ENCODE data around the gene PLB1.

The PLB1 gene

DNA sequence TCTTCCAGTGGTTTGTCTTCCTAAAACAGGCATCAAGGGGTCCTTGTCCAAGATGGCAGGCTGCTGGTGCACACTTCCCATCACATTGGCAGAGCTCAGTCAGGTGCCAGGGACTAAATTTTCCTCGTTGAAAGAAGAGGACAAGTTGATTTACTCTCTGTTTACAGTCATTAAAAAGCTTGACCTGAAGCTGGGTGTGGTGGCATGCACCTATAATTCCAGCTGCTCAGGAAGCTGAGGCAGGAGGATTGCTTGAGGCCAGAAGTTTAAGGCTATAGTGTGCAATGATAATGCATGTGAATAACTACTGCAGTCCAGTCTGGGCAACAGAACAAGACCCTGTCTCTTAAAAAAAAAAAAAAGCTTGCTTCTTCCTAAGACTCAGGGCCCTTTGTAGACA, 3.6 kb upstream of the PLB1 start:
- H3K14ac ChIP-seq (ENCODE audit: low read length in 2 of 2): no peak overlapping the region
- H3K4me2 ChIP-seq (ENCODE audit: low read length, poor library complexity, severe bottlenecking): no peak overlapping the region
- H4K91ac ChIP-seq (ENCODE audit: low read length): no peak overlapping the region
- no peak overlapping the region for H2BK5ac ChIP-seq (ENCODE audit: low read depth, low read length, poor library complexity, severe bottlenecking)
- no peak overlapping the region for H3K9ac ChIP-seq (ENCODE audit: low read length)
- no peak overlapping the region for H2BK15ac ChIP-seq (ENCODE audit: low read depth, poor library complexity, severe bottlenecking)
- H2AK5ac ChIP-seq (ENCODE audit: low read length, severe bottlenecking): no peak overlapping the region
- no peak for DNase-seq
- no peak overlapping the region for H3K4me3 ChIP-seq (ENCODE audit: insufficient read depth in 1 of 2, low read depth in 1 of 2, low read length in 2 of 2)
- no peak overlapping the region for H3K18ac ChIP-seq (ENCODE audit: low read depth in 1 of 2, low read length in 2 of 2)
- peaks cover 16 to 46% of the 10 kb centered on the region in 2 experiments for H3K27me3 ChIP-seq (ENCODE audit: control insufficient read depth in 1 of 2, insufficient read depth in 1 of 2, low read length in 2 of 2)
- no peaks in the 10 kb centered on the region for H3K79me1 ChIP-seq (replicated peaks; ENCODE audit: low read length, poor library complexity, severe bottlenecking)
- H3K4me1 ChIP-seq (ENCODE audit: control insufficient read depth, insufficient read depth, low read depth, low read length): no peaks in the 10 kb centered on the region
- no peaks in the 10 kb centered on the region for H3K9me3 ChIP-seq (ENCODE audit: control insufficient read depth, low read length)
- H3K27ac ChIP-seq (ENCODE audit: low read length, poor library complexity, severe bottlenecking): no peak overlapping the region
- no peaks in the 10 kb centered on the region for H3K36me3 ChIP-seq (ENCODE audit: control insufficient read depth in 1 of 2, insufficient read depth in 2 of 2, low read depth in 1 of 2, low read length in 2 of 2)
- H3K4ac ChIP-seq (ENCODE audit: low read depth in 1 of 2, low read length in 2 of 2): no peak overlapping the region
- no peak overlapping the region for H2BK120ac ChIP-seq (ENCODE audit: low read depth, low read length)
- H3K23ac ChIP-seq (ENCODE audit: low read length in 2 of 2): peak overlapping the region in 1 of 2 experiments; percentile 54
- 76% methylated on average over 1 of the region's 1 CpG for WGBS
- no peak overlapping the region for H2BK12ac ChIP-seq (ENCODE audit: low read length in 2 of 2)
- H4K8ac ChIP-seq (ENCODE audit: low read length): no peak overlapping the region
- H2AFZ ChIP-seq (ENCODE audit: low read depth, low read length): no peak overlapping the region

DNA sequence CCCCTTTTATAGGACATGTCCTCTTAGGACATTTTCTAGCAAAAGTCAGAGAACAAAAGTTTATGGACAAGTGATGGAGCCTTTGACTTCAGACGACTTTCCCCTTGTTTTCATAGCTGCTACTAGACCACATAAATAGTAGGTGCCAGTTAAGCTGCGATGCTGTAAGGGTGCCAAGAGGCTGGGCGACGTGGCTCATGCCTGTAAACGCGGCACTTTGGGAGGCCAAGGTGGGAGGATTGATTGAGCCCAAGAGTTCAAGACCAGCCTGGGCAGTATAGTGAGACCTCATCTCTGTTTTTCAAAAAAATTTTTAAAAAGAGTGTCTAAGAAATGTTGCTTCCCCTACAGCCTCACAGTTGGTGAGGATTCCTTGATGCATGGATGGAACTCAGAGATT, 2.2 kb upstream of the PLB1 start:
- no peak overlapping the region for H3K18ac ChIP-seq (ENCODE audit: low read depth in 1 of 2, low read length in 2 of 2)
- no peak overlapping the region for H2BK15ac ChIP-seq (ENCODE audit: low read depth, poor library complexity, severe bottlenecking)
- no peak overlapping the region for H3K23ac ChIP-seq (ENCODE audit: low read length in 2 of 2)
- no peak overlapping the region for H2AFZ ChIP-seq (ENCODE audit: low read depth, low read length)
- H3K27ac ChIP-seq (ENCODE audit: low read length, poor library complexity, severe bottlenecking): no peak overlapping the region
- no peak overlapping the region for H2AK5ac ChIP-seq (ENCODE audit: low read length, severe bottlenecking)
- H2BK5ac ChIP-seq (ENCODE audit: low read depth, low read length, poor library complexity, severe bottlenecking): no peak overlapping the region
- no peaks in the 10 kb centered on the region for H3K79me1 ChIP-seq (replicated peaks; ENCODE audit: low read length, poor library complexity, severe bottlenecking)
- no peak overlapping the region for H3K4me3 ChIP-seq (ENCODE audit: insufficient read depth in 1 of 2, low read depth in 1 of 2, low read length in 2 of 2)
- H3K9ac ChIP-seq (ENCODE audit: low read length): no peak overlapping the region
- H3K4me1 ChIP-seq (ENCODE audit: control insufficient read depth, insufficient read depth, low read depth, low read length): no peaks in the 10 kb centered on the region
- WGBS: 88% methylated on average over 6 of the region's 6 CpGs
- H4K91ac ChIP-seq (ENCODE audit: low read length): no peak overlapping the region
- no peak overlapping the region for H3K4ac ChIP-seq (ENCODE audit: low read depth in 1 of 2, low read length in 2 of 2)
- no peaks in the 10 kb centered on the region for H3K36me3 ChIP-seq (ENCODE audit: control insufficient read depth in 1 of 2, insufficient read depth in 2 of 2, low read depth in 1 of 2, low read length in 2 of 2)
- no peak for DNase-seq
- H3K27me3 ChIP-seq (ENCODE audit: control insufficient read depth in 1 of 2, insufficient read depth in 1 of 2, low read length in 2 of 2): peaks cover 16 to 48% of the 10 kb centered on the region in 2 experiments
- no peak overlapping the region for H2BK12ac ChIP-seq (ENCODE audit: low read length in 2 of 2)
- H2BK120ac ChIP-seq (ENCODE audit: low read depth, low read length): no peak overlapping the region
- no peak overlapping the region for H3K14ac ChIP-seq (ENCODE audit: low read length in 2 of 2)
- no peak overlapping the region for H3K4me2 ChIP-seq (ENCODE audit: low read length, poor library complexity, severe bottlenecking)
- H4K8ac ChIP-seq (ENCODE audit: low read length): no peak overlapping the region
- H3K9me3 ChIP-seq (ENCODE audit: control insufficient read depth, low read length): no peaks in the 10 kb centered on the region

DNA sequence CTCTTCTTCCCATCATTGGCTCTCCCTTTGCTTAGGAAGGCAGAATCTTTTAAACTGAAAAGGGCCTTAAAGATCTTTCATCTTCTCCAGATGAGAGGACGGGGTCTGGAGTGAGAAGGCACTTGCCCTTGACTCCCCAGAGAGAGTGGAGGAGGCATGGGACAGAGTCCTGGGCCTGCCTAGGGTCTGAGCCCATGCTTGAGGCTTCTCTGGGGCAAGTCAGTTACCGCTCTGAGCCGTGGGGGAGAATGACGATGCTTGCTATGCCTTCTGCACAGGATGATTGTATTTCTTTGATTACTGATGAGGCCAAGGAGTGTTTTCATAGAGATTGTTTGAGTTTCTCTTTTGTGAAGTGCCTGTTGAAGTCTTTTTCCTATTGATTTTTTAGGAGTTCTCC, 921 bp downstream of the PLB1 start:
- no peak overlapping the region for H3K9ac ChIP-seq (ENCODE audit: low read length)
- no peak overlapping the region for H3K4me2 ChIP-seq (ENCODE audit: low read length, poor library complexity, severe bottlenecking)
- no peak overlapping the region for H3K27ac ChIP-seq (ENCODE audit: low read length, poor library complexity, severe bottlenecking)
- no peak overlapping the region for H3K23ac ChIP-seq (ENCODE audit: low read length in 2 of 2)
- H3K4ac ChIP-seq (ENCODE audit: low read depth in 1 of 2, low read length in 2 of 2): no peak overlapping the region
- no peak overlapping the region for H3K4me3 ChIP-seq (ENCODE audit: insufficient read depth in 1 of 2, low read depth in 1 of 2, low read length in 2 of 2)
- no peaks in the 10 kb centered on the region for H3K79me1 ChIP-seq (replicated peaks; ENCODE audit: low read length, poor library complexity, severe bottlenecking)
- WGBS: 65% methylated on average over 4 of the region's 4 CpGs
- no peak overlapping the region for H2AFZ ChIP-seq (ENCODE audit: low read depth, low read length)
- no peak overlapping the region for H3K18ac ChIP-seq (ENCODE audit: low read depth in 1 of 2, low read length in 2 of 2)
- no peak overlapping the region for H4K91ac ChIP-seq (ENCODE audit: low read length)
- no peaks in the 10 kb centered on the region for H3K9me3 ChIP-seq (ENCODE audit: control insufficient read depth, low read length)
- H2BK120ac ChIP-seq (ENCODE audit: low read depth, low read length): no peak overlapping the region
- no peak overlapping the region for H2BK12ac ChIP-seq (ENCODE audit: low read length in 2 of 2)
- no peak overlapping the region for H3K14ac ChIP-seq (ENCODE audit: low read length in 2 of 2)
- no peak overlapping the region for H4K8ac ChIP-seq (ENCODE audit: low read length)
- H2BK5ac ChIP-seq (ENCODE audit: low read depth, low read length, poor library complexity, severe bottlenecking): no peak overlapping the region
- H2BK15ac ChIP-seq (ENCODE audit: low read depth, poor library complexity, severe bottlenecking): no peak overlapping the region
- H3K27me3 ChIP-seq (ENCODE audit: control insufficient read depth in 1 of 2, insufficient read depth in 1 of 2, low read length in 2 of 2): peaks cover 4 to 25% of the 10 kb centered on the region in 2 experiments
- no peaks in the 10 kb centered on the region for H3K4me1 ChIP-seq (ENCODE audit: control insufficient read depth, insufficient read depth, low read depth, low read length)
- no peak overlapping the region for H2AK5ac ChIP-seq (ENCODE audit: low read length, severe bottlenecking)
- DNase-seq: no peak
- H3K36me3 ChIP-seq (ENCODE audit: control insufficient read depth in 1 of 2, insufficient read depth in 2 of 2, low read depth in 1 of 2, low read length in 2 of 2): no peaks in the 10 kb centered on the region

- no peak overlapping the region for H2AFZ ChIP-seq (ENCODE audit: low read depth, low read length)
- no peak overlapping the region for H2BK120ac ChIP-seq (ENCODE audit: low read depth, low read length)
- no peak overlapping the region for H4K91ac ChIP-seq (ENCODE audit: low read length)
- H2BK15ac ChIP-seq (ENCODE audit: low read depth, poor library complexity, severe bottlenecking): no peak overlapping the region
- 95% methylated on average over 3 of the region's 3 CpGs for WGBS
- no peak overlapping the region for H2BK5ac ChIP-seq (ENCODE audit: low read depth, low read length, poor library complexity, severe bottlenecking)
- no peak overlapping the region for H3K4me2 ChIP-seq (ENCODE audit: low read length, poor library complexity, severe bottlenecking)
- H3K23ac ChIP-seq (ENCODE audit: low read length in 2 of 2): no peak overlapping the region
- H3K9ac ChIP-seq (ENCODE audit: low read length): no peak overlapping the region
- H3K14ac ChIP-seq (ENCODE audit: low read length in 2 of 2): no peak overlapping the region
- no peak overlapping the region for H2AK5ac ChIP-seq (ENCODE audit: low read length, severe bottlenecking)
- H3K9me3 ChIP-seq (ENCODE audit: control insufficient read depth, low read length): no peaks in the 10 kb centered on the region
- no peak overlapping the region for H3K4me3 ChIP-seq (ENCODE audit: insufficient read depth in 1 of 2, low read depth in 1 of 2, low read length in 2 of 2)
- no peak overlapping the region for H3K18ac ChIP-seq (ENCODE audit: low read depth in 1 of 2, low read length in 2 of 2)
- no peaks in the 10 kb centered on the region for H3K79me1 ChIP-seq (replicated peaks; ENCODE audit: low read length, poor library complexity, severe bottlenecking)
- H3K27me3 ChIP-seq (ENCODE audit: control insufficient read depth in 1 of 2, insufficient read depth in 1 of 2, low read length in 2 of 2): peaks cover 2 to 25% of the 10 kb centered on the region in 2 experiments
- no peak overlapping the region for H2BK12ac ChIP-seq (ENCODE audit: low read length in 2 of 2)
- no peaks in the 10 kb centered on the region for H3K4me1 ChIP-seq (ENCODE audit: control insufficient read depth, insufficient read depth, low read depth, low read length)
- no peak overlapping the region for H4K8ac ChIP-seq (ENCODE audit: low read length)
- H3K36me3 ChIP-seq (ENCODE audit: control insufficient read depth in 1 of 2, insufficient read depth in 2 of 2, low read depth in 1 of 2, low read length in 2 of 2): no peaks in the 10 kb centered on the region
- DNase-seq: no peak
- H3K27ac ChIP-seq (ENCODE audit: low read length, poor library complexity, severe bottlenecking): no peak overlapping the region
- H3K4ac ChIP-seq (ENCODE audit: low read depth in 1 of 2, low read length in 2 of 2): no peak overlapping the region
These were observed 1.3 kb downstream of the PLB1 start for GRCh38 chr2:28497206-28497605.
